ENCODE results near the gene TMEM145.
A peak's percentile ranks its signal among the peaks of the same experiment; 100 is the strongest.
"Not testable (repeated sequence)": the region's sequence is repeated elsewhere in the genome, so short reads cannot be mapped to it uniquely, and the experiment has no call there.

TMEM145 gene

DNA sequence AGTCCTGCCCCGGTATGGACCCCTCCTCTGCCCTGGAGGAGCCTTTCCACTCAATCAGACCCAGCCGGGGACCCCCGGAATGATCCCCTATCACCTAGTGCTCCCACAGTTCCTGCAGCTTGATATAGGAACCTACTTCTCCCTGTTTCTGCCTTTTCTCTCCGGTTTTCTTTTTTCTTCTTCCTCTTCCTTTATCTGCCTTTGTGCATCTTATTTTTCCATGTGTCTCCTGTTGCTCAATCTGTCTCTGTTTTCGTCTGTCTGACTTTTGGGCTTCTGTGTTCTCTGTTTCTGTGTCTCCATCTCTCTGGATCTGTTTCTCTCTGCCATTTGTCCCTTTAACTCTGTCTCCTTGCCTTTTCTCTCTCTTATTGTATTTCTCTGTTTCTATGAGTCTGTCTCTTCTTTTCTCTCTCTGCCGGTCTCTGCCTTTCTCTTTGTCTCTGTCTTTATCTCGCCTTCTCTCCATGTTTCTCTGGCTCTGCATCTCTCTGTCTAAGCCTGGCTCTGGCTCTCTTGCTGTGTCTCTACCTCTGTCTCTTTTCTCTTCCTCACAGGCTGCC is 22.3 kb downstream of the TMEM145 start:
- DNase-seq (no peak), ATAC-seq (replicated peaks) (no peak)
- no peak overlapping the region for H3K4me3 Mint-ChIP-seq
- peaks cover 0 to 8% of the 10 kb centered on the region in 2 donors for H3K36me3 Mint-ChIP-seq
- peaks cover 0 to 1% of the 10 kb centered on the region in 2 donors for H3K4me1 Mint-ChIP-seq
- no peak overlapping the region for H3K27ac Mint-ChIP-seq
- H3K27me3 Mint-ChIP-seq = no peaks in the 10 kb centered on the region
- no peaks in the 10 kb centered on the region for H3K9me3 Mint-ChIP-seq

- Mint-ChIP-seq H3K27me3 (no peaks in the 10 kb centered on the region), H3K36me3 (peaks cover 0 to 8% of the 10 kb centered on the region in 2 donors), H3K9me3 (no peaks in the 10 kb centered on the region), H3K4me1 (peaks cover 0 to 1% of the 10 kb centered on the region in 2 donors), H3K4me3 (no peak overlapping the region), H3K27ac (no peak overlapping the region)
- DNase-seq (no peak), ATAC-seq (replicated peaks) (no peak)
Observed at GRCh38 chr19:42335971-42336370, 22.9 kb downstream of the TMEM145 start.

GRCh38 chr19:42339126-42339860 is 26.2 kb downstream of the TMEM145 start:
- H3K27ac Mint-ChIP-seq; H3K4me1 Mint-ChIP-seq; H3K4me3 Mint-ChIP-seq; ATAC-seq (replicated peaks); H3K27me3 Mint-ChIP-seq; DNase-seq; H3K9me3 Mint-ChIP-seq: not testable (repeated sequence)
- H3K36me3 Mint-ChIP-seq = peaks cover 15 to 32% of the 10 kb centered on the region in 2 donors

- not testable (repeated sequence) for DNase-seq; ATAC-seq (replicated peaks); H3K4me3 Mint-ChIP-seq; H3K9me3 Mint-ChIP-seq; H3K27ac Mint-ChIP-seq; H3K4me1 Mint-ChIP-seq; H3K27me3 Mint-ChIP-seq
- H3K36me3 Mint-ChIP-seq = peaks cover 19 to 38% of the 10 kb centered on the region in 2 donors
Observed at GRCh38 chr19:42339922-42340321, 26.8 kb downstream of the TMEM145 start.

DNA sequence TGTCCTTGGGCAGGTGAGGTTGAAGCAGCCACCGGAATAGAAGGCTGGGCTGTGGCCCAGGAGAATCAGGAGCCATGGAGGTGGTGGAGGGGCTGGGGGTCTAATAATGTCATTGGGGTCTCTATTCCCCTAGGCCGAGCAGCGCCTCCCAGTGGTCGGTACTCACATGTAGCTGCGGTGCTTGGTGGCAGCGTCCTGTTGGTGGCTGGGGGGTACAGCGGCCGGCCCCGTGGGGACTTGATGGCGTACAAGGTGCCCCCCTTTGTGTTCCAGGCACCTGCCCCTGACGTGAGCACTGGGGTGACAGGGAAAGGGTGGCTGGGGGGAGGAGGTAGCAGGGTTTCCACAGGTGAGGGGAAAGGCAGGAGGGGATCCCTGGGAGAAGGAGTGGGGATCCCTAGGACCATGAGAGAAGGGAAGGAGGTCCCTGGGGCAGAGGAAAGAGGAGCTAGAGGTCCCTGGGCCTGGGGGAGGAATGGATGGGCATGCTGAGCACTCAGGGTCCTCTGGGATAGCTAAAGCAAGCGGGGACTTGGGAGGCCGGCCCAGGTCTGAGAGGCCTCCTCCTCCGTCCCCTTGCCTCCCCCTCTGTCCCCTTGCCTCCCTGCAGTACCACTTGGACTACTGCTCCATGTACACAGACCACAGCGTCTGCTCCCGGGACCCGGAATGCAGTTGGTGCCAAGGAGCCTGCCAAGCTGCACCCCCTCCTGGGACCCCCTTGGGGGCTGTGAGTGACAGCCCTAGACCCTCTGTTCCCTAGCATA is 30.4 kb downstream of the TMEM145 start:
- no peak for DNase-seq
- ATAC-seq (replicated peaks) = no peak
- peak overlapping the region; percentile 44 for H3K27ac Mint-ChIP-seq
- no peak overlapping the region for H3K4me3 Mint-ChIP-seq
- H3K4me1 Mint-ChIP-seq = no peaks in the 10 kb centered on the region
- peaks cover 28 to 58% of the 10 kb centered on the region in 2 donors for H3K36me3 Mint-ChIP-seq
- H3K27me3 Mint-ChIP-seq = no peaks in the 10 kb centered on the region
- no peaks in the 10 kb centered on the region for H3K9me3 Mint-ChIP-seq

DNA sequence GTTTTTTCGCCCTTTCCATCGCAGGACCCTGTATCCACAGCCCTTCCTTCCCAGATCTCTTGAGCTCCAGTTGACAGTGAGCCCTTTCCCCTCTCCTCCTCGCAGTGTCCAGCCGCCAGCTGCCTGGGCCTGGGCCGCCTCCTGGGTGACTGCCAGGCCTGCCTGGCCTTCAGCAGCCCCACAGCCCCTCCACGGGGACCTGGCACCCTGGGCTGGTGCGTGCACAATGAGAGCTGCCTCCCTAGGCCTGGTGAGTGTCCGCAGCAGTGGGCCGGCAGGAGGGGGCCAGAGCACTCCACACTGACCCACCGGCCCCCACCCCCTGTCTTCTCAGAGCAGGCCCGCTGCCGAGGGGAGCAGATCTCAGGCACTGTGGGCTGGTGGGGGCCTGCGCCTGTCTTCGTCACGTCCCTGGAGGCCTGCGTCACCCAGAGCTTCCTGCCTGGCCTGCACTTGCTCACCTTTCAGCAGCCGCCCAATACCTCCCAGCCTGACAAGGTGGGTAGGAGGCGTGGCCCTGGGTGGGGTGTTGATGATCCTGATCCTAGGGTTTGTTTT is 31.3 kb downstream of the TMEM145 start:
- DNase-seq = no peak
- Mint-ChIP-seq H3K36me3 (peaks cover 30 to 58% of the 10 kb centered on the region in 2 donors), H3K4me3 (no peak overlapping the region), H3K9me3 (no peaks in the 10 kb centered on the region), H3K27me3 (no peaks in the 10 kb centered on the region), H3K4me1 (no peaks in the 10 kb centered on the region), H3K27ac (no peak overlapping the region)
- ATAC-seq (replicated peaks) = no peak

DNA sequence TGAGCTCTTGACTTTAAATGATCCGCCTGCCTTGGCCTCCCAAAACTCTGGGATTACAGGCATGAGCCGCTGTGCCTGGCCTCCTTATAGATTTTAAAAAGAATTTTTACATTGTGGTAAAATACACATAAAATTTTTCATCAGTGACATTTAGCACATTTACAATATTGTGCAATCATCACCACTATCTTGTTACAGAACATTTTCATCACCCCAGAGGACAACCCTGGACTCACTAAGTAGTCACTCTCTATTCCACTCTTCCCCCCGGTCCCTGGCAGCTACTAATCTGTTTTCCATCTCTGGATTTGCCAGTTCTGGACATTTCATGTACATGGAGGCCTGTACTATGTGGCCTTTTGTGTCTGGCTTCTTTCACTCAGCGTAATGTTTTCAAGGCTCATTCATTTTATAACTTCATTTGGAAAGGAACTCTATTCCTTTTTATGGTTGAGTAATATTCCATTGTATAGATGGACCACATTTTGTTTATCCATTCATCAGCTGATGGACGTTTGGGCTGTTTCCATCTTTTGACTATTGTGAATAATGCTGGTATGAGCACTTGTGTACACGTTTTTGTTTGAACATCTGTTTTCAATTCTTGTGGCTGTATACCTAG is 32.2 kb downstream of the TMEM145 start:
- H3K27ac Mint-ChIP-seq = no peak overlapping the region
- no peak overlapping the region for H3K4me3 Mint-ChIP-seq
- DNase-seq (no peak), ATAC-seq (replicated peaks) (no peak)
- H3K27me3 Mint-ChIP-seq = no peaks in the 10 kb centered on the region
- no peaks in the 10 kb centered on the region for H3K4me1 Mint-ChIP-seq
- H3K9me3 Mint-ChIP-seq = no peaks in the 10 kb centered on the region
- H3K36me3 Mint-ChIP-seq = peaks cover 33 to 62% of the 10 kb centered on the region in 2 donors

DNA sequence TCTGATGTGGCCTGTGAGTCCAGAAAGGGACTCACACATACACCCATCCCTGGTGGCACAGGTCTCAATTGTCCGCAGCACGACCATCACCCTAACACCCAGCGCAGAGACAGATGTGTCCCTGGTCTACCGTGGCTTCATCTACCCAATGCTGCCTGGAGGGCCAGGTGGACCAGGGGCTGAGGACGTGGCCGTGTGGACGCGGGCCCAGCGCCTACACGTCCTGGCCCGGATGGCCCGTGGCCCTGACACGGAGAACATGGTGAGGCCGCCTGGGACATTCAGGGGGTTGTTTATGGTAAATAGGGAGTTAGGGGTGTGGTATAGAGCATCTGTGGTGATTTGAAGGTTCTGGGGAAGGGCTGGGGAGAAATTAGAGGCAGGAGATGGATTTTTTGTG is 35.1 kb downstream of the TMEM145 start:
- H3K27ac Mint-ChIP-seq = no peak overlapping the region
- peaks cover 0 to 3% of the 10 kb centered on the region in 2 donors for H3K4me1 Mint-ChIP-seq
- no peak for ATAC-seq (replicated peaks)
- H3K4me3 Mint-ChIP-seq = no peak overlapping the region
- H3K9me3 Mint-ChIP-seq = no peaks in the 10 kb centered on the region
- no peaks in the 10 kb centered on the region for H3K27me3 Mint-ChIP-seq
- no peak for DNase-seq
- peaks cover 36 to 55% of the 10 kb centered on the region in 2 donors for H3K36me3 Mint-ChIP-seq

DNA sequence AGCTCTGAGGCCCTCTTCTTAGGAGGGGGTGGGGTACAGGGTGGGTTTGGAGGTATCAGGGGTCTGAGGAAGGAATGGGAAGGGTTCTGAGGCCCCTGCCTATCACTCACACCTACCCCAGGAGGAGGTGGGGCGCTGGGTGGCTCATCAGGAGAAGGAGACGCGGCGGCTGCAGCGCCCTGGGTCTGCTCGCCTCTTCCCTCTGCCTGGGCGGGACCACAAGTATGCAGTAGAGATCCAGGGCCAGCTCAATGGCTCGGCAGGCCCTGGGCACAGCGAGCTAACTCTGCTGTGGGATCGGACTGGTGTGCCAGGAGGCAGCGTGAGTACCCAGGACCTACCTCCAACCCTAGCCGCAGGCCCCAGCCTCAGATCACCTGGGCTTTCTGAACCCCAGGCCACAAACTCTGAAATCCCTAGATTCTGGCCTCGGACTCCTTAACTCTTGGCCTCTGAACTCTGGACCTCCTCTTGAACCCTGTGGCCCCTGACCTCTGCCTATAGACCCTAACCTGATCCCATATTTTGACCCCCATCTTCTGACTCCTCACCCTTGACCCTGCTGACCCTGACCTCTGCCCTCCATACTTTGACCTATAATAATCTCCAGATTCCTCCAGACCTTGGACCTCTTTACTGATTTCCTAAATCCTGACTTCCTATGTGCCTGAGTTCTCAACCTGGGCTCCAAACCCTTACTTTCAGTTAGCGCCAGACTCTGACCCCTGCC is 36.4 kb downstream of the TMEM145 start:
- ATAC-seq (replicated peaks) = no peak
- H3K4me1 Mint-ChIP-seq = peaks cover 0 to 3% of the 10 kb centered on the region in 2 donors

GRCh38 chr19:42350417-42350816 is 37.3 kb downstream of the TMEM145 start:
- Mint-ChIP-seq H3K36me3 (peaks cover 33 to 51% of the 10 kb centered on the region in 2 donors), H3K27me3 (no peaks in the 10 kb centered on the region), H3K27ac (no peak overlapping the region), H3K4me1 (peaks cover 0 to 4% of the 10 kb centered on the region in 2 donors), H3K4me3 (no peak overlapping the region), H3K9me3 (no peaks in the 10 kb centered on the region)
- no peak for ATAC-seq (replicated peaks)
- DNase-seq = no peak

More for the DNA sequence above, 36.4 kb downstream of the TMEM145 start:
- Mint-ChIP-seq H3K36me3 (peaks cover 37 to 54% of the 10 kb centered on the region in 2 donors), H3K4me3 (no peak overlapping the region), H3K27me3 (no peaks in the 10 kb centered on the region), H3K27ac (no peak overlapping the region), H3K9me3 (no peaks in the 10 kb centered on the region)
- no peak for DNase-seq

DNA sequence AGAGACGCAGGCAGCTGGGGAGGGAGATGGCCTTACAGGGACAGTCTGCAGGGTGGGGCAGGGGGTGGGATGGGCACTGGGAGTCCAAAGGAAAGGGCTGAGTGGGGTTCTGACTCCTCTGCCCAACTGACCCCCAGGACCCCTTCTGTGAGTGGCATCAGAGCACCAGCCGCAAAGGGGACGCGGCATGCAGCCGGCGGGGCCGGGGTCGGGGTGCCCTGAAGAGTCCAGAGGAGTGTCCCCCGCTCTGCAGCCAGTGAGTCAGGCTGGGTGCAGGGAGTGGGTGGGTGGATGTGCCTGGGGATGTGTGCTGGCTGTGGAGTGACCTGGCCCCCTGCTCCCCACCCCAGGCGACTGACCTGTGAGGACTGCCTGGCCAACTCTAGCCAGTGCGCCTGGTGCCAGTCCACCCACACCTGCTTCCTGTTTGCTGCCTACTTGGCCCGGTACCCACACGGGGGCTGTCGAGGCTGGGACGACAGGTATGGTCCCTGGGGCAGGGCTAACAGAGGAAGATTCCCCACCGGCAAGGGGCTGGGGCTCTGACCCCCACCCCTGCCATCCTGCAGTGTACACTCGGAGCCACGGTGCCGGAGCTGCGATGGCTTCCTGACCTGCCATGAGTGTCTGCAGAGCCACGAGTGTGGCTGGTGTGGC is 38.1 kb downstream of the TMEM145 start:
- Mint-ChIP-seq H3K9me3 (no peaks in the 10 kb centered on the region), H3K36me3 (peaks cover 35 to 46% of the 10 kb centered on the region in 2 donors), H3K4me3 (no peak overlapping the region), H3K4me1 (peaks cover 0 to 4% of the 10 kb centered on the region in 2 donors), H3K27ac (no peak overlapping the region), H3K27me3 (no peaks in the 10 kb centered on the region)
- no peak for ATAC-seq (replicated peaks)
- DNase-seq = no peak

GRCh38 chr19:42352301-42353259 is 39.5 kb downstream of the TMEM145 start:
- H3K36me3 Mint-ChIP-seq = peaks cover 40 to 49% of the 10 kb centered on the region in 2 donors
- no peaks in the 10 kb centered on the region for H3K9me3 Mint-ChIP-seq
- H3K4me1 Mint-ChIP-seq = peaks cover 0 to 4% of the 10 kb centered on the region in 2 donors
- peak; percentile 70 to 72 for ATAC-seq (replicated peaks)
- DNase-seq = no peak
- H3K27ac Mint-ChIP-seq = peak overlapping the region; percentile 63
- H3K4me3 Mint-ChIP-seq = no peak overlapping the region
- no peaks in the 10 kb centered on the region for H3K27me3 Mint-ChIP-seq

All from stimulated activated naive B cell treated with anti-CD40 and anti-IgM and Interleukin-4, amounts not matched to agents 10 μg/mL and 1 μg/mL and 100 μg/mL, for 72 hours (primary cell).